Subcutaneous abdominal adipose tissue (tissue), 5 donors: ENCODE data around the gene FRMD8.

Source experiments
- H3K27ac ChIP-seq: one replicate; pipeline ENCODE4 v1.7.0; 2013; ENCODE audit warnings: low read depth, mild to moderate bottlenecking, inconsistent platforms, low read length, moderate library complexity
- H3K27me3 ChIP-seq, 5 donors: one replicate each; pipeline ENCODE4 v1.7.0; 2013; ENCODE audit warnings: low read length in 5 of 5, inconsistent platforms in 1 of 5; ENCODE audit not compliant: control insufficient read depth in 5 of 5, insufficient read depth in 4 of 5
- H3K36me3 ChIP-seq, 5 donors: one replicate each; pipeline ENCODE4 v1.7.0; 2013; ENCODE audit warnings: low read length in 5 of 5; ENCODE audit not compliant: control insufficient read depth in 5 of 5, insufficient read depth in 5 of 5
- H3K4me1 ChIP-seq, 5 donors: one replicate each; pipeline ENCODE4 v1.7.0; 2013; ENCODE audit warnings: low read length in 5 of 5, mild to moderate bottlenecking in 3 of 5, moderate library complexity in 1 of 5; ENCODE audit not compliant: control insufficient read depth in 5 of 5, insufficient read depth in 5 of 5
- H3K4me3 ChIP-seq, 5 donors: one replicate each; pipeline ENCODE4 v1.7.0; 2013; ENCODE audit warnings: low read length in 5 of 5, low read depth in 1 of 5
- H3K9ac ChIP-seq, 5 donors: one replicate each; pipeline ENCODE4 v1.7.0; 2013; ENCODE audit warnings: low read length in 5 of 5, mild to moderate bottlenecking in 4 of 5, moderate library complexity in 3 of 5
- H3K9me3 ChIP-seq, 5 donors: one replicate each; pipeline ENCODE4 v1.7.0; 2013; ENCODE audit warnings: low read length in 5 of 5; ENCODE audit not compliant: control insufficient read depth in 5 of 5
- donor health status: healthy.
- donor health status: healthy.
- donor health status: healthy.
- donor health status: healthy.
- donor health status: healthy.

The FRMD8 gene

DNA sequence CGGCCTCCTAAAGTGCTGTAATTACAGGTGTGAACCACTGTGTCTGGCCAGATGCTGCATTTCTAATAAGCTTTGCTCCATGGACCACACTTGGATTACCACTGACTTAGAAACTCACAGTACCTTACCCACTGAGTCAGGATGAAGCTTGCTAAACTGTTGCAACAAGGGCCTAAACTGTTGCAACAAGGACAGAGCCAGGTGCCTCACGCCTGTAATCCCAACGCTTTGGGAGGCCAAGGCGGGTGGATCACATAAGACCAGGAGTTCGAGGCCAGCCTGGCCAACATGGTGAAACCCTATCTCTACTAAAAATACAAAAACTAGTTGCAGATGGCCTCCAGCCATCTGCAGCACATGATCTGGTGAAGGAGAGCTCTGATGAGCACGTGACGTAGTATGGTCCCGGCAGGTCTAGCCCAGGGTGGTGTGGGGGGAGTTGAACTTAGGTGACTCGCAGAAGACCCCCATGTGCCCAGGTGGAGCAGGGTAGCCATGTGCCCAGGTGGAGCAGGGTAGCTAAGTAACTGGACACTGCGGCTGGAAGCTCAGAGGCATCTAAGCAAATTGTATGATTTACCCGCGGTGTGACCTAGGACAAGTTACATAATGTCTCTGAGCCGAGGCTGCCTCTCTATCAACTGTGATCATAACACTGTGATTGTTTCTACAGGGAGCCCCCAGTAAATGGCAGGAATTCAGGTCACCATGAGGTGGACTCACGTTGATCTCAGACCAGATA is 12.4 kb upstream of the FRMD8 start:
- no peaks in the 10 kb centered on the region for H3K27me3 ChIP-seq
- H3K36me3 ChIP-seq: peaks cover 0 to 2% (median 0%) of the 10 kb centered on the region in 5 donors
- no peak overlapping the region for H3K4me3 ChIP-seq
- no peak overlapping the region for H3K27ac ChIP-seq
- H3K9ac ChIP-seq: peak overlapping the region in 1 of 5 donors; percentile 4
- H3K9me3 ChIP-seq: no peaks in the 10 kb centered on the region
- peaks cover 0 to 9% (median 0%) of the 10 kb centered on the region in 5 donors for H3K4me1 ChIP-seq

- Histone ChIP-seq H3K9ac (no peak overlapping the region), H3K36me3 (peaks cover 0 to 6% (median 0%) of the 10 kb centered on the region in 5 donors), H3K4me3 (no peak overlapping the region), H3K9me3 (no peaks in the 10 kb centered on the region), H3K27ac (no peak overlapping the region), H3K4me1 (peaks cover 0 to 9% (median 0%) of the 10 kb centered on the region in 5 donors), H3K27me3 (no peaks in the 10 kb centered on the region)
Measured at GRCh38 chr11:65375012-65375411, 11.4 kb upstream of the FRMD8 start.

- H3K4me1 ChIP-seq: peaks cover 0 to 11% (median 3%) of the 10 kb centered on the region in 5 donors
- no peak overlapping the region for H3K4me3 ChIP-seq
- H3K27ac ChIP-seq: no peak overlapping the region
Measured at GRCh38 chr11:65376138-65376713, 10.2 kb upstream of the FRMD8 start.

DNA sequence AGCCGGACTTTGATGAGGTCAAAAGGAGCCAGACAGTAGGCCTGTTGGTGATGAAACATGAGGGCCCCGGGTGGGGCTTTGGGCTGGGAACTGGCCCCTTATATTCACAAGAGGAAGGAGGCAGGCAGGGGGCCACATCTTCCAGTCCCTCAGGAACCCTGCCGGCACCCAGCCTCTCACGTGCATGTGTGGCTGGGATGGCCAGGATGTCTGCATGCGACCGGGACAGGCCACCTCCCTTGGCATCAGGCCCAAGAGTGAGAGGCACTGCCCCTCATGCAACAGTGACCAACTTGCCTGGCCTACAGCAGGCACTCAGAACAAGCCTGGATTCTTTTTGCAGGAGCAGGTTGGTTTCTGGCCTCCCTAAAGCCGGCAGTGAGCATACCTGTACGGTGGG is 9.4 kb upstream of the FRMD8 start:
- no peak overlapping the region for H3K27ac ChIP-seq
- H3K4me3 ChIP-seq: no peak overlapping the region
- peaks cover 0 to 19% (median 9%) of the 10 kb centered on the region in 5 donors for H3K4me1 ChIP-seq

More at GRCh38 chr11:65376138-65376713, 10.2 kb upstream of the FRMD8 start:
- no peaks in the 10 kb centered on the region for H3K9me3 ChIP-seq
- no peaks in the 10 kb centered on the region for H3K27me3 ChIP-seq
- H3K9ac ChIP-seq: no peak overlapping the region
- H3K36me3 ChIP-seq: peaks cover 0 to 6% (median 0%) of the 10 kb centered on the region in 5 donors

DNA sequence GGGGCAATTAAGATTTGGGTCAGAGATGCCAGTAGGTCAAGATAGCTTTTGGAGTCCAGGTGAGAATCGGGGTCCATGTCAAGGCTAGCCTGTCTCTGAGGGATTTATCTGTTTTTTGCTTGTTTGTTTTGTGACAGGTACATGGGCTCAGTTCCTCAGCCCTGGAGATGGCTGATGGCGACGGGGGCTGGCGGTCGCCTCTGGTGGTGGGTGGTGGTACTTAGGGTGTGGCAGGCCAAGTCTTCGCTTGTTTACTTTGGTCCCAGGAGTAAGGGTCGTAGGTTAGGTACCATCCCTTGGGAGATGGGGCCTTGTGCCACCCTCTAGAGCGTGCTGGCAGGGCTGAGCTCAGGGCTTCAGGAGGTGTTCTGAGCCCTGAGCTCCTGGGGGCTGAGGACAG is 8.7 kb upstream of the FRMD8 start:
- Histone ChIP-seq H3K9ac (no peak overlapping the region), H3K27me3 (no peaks in the 10 kb centered on the region), H3K27ac (no peak overlapping the region), H3K9me3 (no peaks in the 10 kb centered on the region), H3K36me3 (peaks cover 0 to 6% (median 0%) of the 10 kb centered on the region in 5 donors), H3K4me3 (no peak overlapping the region), H3K4me1 (peaks cover 5 to 24% (median 13%) of the 10 kb centered on the region in 5 donors)

More for the DNA sequence above, 9.4 kb upstream of the FRMD8 start:
- Histone ChIP-seq H3K9me3 (no peaks in the 10 kb centered on the region), H3K9ac (no peak overlapping the region), H3K36me3 (peaks cover 0 to 6% (median 0%) of the 10 kb centered on the region in 5 donors), H3K27me3 (no peaks in the 10 kb centered on the region)

GRCh38 chr11:65378208-65378927 is 8.1 kb upstream of the FRMD8 start:
- Histone ChIP-seq H3K36me3 (peaks cover 0 to 6% (median 0%) of the 10 kb centered on the region in 5 donors), H3K27ac (no peak overlapping the region)

GRCh38 chr11:65378928-65379638 is 7.4 kb upstream of the FRMD8 start:
- Histone ChIP-seq H3K27ac (no peak overlapping the region), H3K4me3 (no peak overlapping the region), H3K27me3 (no peaks in the 10 kb centered on the region), H3K9ac (no peak overlapping the region), H3K9me3 (no peaks in the 10 kb centered on the region), H3K4me1 (peaks cover 9 to 37% (median 25%) of the 10 kb centered on the region in 5 donors), H3K36me3 (peaks cover 0 to 6% (median 0%) of the 10 kb centered on the region in 5 donors)

More at GRCh38 chr11:65378208-65378927, 8.1 kb upstream of the FRMD8 start:
- Histone ChIP-seq H3K4me3 (no peak overlapping the region), H3K9me3 (no peaks in the 10 kb centered on the region), H3K4me1 (peaks cover 8 to 30% (median 19%) of the 10 kb centered on the region in 5 donors), H3K27me3 (no peaks in the 10 kb centered on the region), H3K9ac (no peak overlapping the region)

DNA sequence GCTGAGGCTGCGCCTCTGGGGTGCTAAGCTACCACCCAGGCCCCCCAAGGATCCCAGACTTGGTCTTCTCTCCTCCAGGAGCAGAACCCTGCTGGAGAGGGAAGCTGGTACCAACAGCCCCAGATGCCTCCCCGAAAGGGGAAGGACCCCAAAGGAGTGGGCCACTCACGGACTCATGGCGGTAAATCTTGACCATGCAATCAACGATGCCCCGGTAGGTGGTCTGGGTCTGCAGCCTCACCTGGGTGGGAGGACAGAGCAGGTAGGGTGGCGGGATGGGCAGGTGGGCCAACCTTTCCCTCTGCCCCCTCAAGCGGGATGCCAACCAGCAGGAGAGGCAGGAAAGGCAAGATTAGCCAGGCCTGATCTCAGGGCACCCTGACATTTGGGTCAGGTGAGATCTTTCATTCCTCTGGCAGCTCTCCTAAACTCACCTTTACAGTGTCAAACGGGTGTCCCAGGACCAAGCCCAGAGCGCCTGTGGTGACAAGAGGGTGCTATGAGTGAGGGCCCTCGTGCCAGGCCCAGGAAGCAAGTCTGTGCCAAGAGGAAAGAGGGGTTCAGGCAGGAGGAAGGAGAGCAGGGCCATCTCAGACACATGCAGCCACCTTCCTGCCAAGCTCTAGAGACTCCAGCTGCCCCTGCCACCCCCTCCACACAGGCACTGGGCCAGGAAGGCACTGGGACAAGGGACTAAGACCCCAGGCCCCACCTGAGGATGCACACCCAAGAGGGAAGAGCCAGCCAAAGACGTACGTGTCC is 6.6 kb upstream of the FRMD8 start:
- Histone ChIP-seq H3K36me3 (peaks cover 0 to 6% (median 0%) of the 10 kb centered on the region in 5 donors), H3K27me3 (no peaks in the 10 kb centered on the region), H3K27ac (no peak overlapping the region), H3K4me3 (no peak overlapping the region), H3K9ac (no peak overlapping the region), H3K4me1 (peaks cover 15 to 45% (median 33%) of the 10 kb centered on the region in 5 donors), H3K9me3 (no peaks in the 10 kb centered on the region)

- Histone ChIP-seq H3K27ac (no peak overlapping the region), H3K9ac (peak overlapping the region in 1 of 5 donors; percentile 47), H3K36me3 (peaks cover 0 to 6% (median 0%) of the 10 kb centered on the region in 5 donors), H3K4me3 (no peak overlapping the region), H3K4me1 (peaks cover 23 to 53% (median 40%) of the 10 kb centered on the region in 5 donors), H3K27me3 (peaks cover 0 to 6% (median 0%) of the 10 kb centered on the region in 5 donors), H3K9me3 (no peaks in the 10 kb centered on the region)
Measured at GRCh38 chr11:65380460-65381119, 5.8 kb upstream of the FRMD8 start.
